Mononuclear cell (primary cell): ENCODE measurements around the gene SERINC3. TPM values are rescaled to one million over a fixed set of nuclear protein-coding genes. Genes with fewer than 3 reads are reported as not detected.
"Not testable (repeated sequence)": the region's sequence is repeated elsewhere in the genome, so short reads cannot be mapped to it uniquely, and the experiment has no call there.

ENCODE experiments used
- H3K27me3 ChIP-seq: 2 replicates; pipeline ENCODE4 v1.6.0; 2011; ENCODE audit warnings: low read length, control low read depth; ENCODE audit not compliant: insufficient read depth
- H3K4me1 ChIP-seq: 2 replicates; pipeline ENCODE4 v1.5.1; 2011; ENCODE audit warnings: mild to moderate bottlenecking, low read length, control low read depth; ENCODE audit not compliant: insufficient read depth
- H3K4me3 ChIP-seq: 2 replicates; pipeline ENCODE4 v1.5.1; 2011; ENCODE audit warnings: mild to moderate bottlenecking, low read length, moderate library complexity
- H3K9me3 ChIP-seq: 2 replicates; pipeline ENCODE4 v1.5.1; 2011; ENCODE audit warnings: low read depth, mild to moderate bottlenecking, control low read depth, low read length
- total RNA-seq: library from RNA; depleted of rRNA; stranded (reverse); fragments of >200 nt; gene quantifications from one replicate; pipeline ENCODE4 v1.2.3, GENCODE V29; 2012

Gene SERINC3
- total RNA-seq, 1 donor: 37.7 TPM

DNA sequence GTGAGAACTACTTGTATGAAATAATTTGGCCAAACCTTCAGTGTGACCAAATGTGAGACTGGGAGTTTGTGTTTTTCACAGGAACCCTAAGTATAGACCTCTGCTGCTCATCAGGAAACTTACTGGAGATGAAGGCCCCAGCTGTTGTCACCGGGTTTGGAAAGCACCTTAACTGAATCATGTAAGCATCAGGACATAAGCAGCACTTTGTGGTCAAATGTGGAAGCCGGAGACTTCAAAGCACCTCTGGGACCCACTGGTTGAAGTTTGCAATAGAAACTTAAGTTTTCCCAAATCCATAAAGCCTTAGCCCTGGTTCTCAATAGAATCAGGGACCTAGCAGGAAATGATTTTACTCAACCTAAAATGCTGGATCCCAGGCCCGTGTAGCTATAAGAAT is 31.9 kb downstream of the SERINC3 start:
- H3K27me3 ChIP-seq: no peaks in the 10 kb centered on the region
- no peaks in the 10 kb centered on the region for H3K9me3 ChIP-seq
- H3K4me3 ChIP-seq: no peak overlapping the region
- H3K4me1 ChIP-seq: no peaks in the 10 kb centered on the region

DNA sequence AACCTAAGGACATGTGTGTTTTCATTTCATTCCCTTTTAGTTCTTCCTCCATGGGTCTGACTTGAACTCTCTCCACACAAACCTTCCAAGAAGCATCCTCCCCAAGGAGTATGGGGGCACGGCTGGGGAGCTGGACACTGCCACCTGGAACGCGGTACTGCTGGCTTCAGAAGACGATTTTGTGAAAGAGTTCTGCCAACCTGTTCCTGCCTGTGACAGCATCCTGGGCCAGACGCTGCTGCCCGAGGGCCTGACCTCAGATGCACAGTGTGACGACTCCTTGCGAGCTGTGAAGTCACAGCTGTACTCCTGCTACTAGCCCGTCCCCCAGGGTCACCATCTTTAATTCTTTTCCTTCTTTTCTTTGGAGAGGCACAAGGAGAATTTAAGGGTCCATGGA is 32.6 kb downstream of the SERINC3 start:
- Histone ChIP-seq H3K27me3 (no peaks in the 10 kb centered on the region), H3K4me3 (no peak overlapping the region), H3K4me1 (no peaks in the 10 kb centered on the region), H3K9me3 (no peaks in the 10 kb centered on the region)

DNA sequence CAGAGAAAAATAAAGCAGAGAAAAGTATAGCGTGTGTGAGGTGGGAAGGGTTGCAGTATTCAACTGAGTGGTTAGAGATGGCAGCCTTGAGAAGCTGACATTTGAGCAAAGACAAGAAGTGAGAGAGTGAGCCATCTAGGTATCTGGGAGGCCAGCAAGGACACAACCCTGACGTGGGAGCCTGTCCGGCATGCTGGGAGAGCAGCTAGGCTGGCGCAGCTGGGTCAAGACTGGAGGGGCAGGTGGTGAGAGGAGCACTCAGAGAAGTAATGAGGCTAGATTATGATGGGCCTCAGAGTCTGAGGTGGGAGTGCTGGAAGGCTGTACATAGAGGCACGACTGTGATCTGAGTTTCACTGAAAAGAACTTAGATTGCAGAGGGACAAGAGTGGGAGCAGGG is 33.3 kb downstream of the SERINC3 start:
- Histone ChIP-seq H3K9me3 (no peaks in the 10 kb centered on the region), H3K4me3 (no peak overlapping the region), H3K27me3 (no peaks in the 10 kb centered on the region), H3K4me1 (no peaks in the 10 kb centered on the region)

DNA sequence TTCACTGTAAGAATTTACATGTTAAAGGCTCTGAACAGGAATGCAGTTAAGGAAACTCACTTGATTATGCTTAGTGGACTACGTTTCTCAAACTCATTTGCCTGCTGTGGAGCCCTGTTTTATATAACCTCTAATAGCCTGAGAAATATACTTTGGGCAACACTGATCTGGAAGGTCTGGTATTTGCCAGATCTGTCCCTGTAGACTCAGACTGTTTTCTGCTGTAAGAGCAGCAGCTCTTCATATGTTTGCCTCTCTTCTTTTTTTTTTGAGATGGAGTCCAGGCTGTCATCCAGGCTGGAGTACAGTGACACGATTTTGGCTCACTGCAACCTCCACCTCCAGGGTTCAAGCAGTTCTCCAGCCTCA is 36.1 kb downstream of the SERINC3 start:
- H3K4me3 ChIP-seq: no peak overlapping the region
- no peaks in the 10 kb centered on the region for H3K9me3 ChIP-seq
- H3K4me1 ChIP-seq: no peaks in the 10 kb centered on the region
- no peaks in the 10 kb centered on the region for H3K27me3 ChIP-seq

DNA sequence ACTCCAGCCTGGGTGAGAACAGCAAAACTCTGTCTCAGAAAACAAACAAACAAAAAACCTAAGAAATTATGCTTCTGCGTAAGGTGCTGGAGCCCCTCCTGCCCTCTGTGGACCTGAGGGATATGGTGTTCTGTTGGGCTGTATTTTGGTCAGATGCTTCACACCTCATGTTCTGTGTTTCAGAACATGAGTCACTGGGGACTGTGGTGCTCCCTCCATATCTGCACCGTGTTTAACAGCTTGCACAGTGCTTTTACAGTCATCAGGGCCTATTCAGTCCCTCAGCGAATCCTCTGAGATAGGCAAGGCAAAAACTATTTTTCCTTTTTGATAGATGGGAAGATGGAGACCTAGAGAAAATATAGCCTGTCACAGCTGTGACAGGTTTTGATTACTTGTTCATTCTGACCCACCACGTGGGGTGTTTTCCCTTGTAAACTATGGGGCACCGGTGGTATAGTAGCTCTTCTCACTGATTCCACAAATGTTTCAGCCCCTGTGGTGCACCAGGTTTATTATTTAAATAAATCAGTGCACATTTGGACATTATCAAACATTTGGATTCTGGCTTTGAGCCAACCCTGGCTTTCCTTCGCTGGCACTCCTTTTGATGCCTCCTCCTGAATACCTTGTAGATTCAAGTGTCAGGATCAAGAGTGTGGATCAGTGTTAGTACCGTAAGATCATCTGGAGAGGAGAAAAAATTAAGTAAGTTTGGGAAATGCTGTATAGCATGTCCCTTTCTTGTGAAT is 36.6 kb downstream of the SERINC3 start:
- Histone ChIP-seq H3K4me3 (no peak overlapping the region), H3K4me1 (no peaks in the 10 kb centered on the region), H3K9me3 (no peaks in the 10 kb centered on the region), H3K27me3 (no peaks in the 10 kb centered on the region)

- Histone ChIP-seq H3K4me3 (no peak overlapping the region), H3K9me3 (no peaks in the 10 kb centered on the region), H3K4me1 (no peaks in the 10 kb centered on the region), H3K27me3 (no peaks in the 10 kb centered on the region)
These were observed 38.8 kb downstream of the SERINC3 start for GRCh38 chr20:44483112-44483511.

GRCh38 chr20:44481719-44482416 is 40.0 kb downstream of the SERINC3 start:
- H3K4me1 ChIP-seq: peaks cover 5% of the 10 kb centered on the region
- no peaks in the 10 kb centered on the region for H3K9me3 ChIP-seq
- no peaks in the 10 kb centered on the region for H3K27me3 ChIP-seq
- H3K4me3 ChIP-seq: no peak overlapping the region

GRCh38 chr20:44480097-44480496 is 41.8 kb downstream of the SERINC3 start:
- Histone ChIP-seq H3K4me3 (no peak overlapping the region), H3K9me3 (no peaks in the 10 kb centered on the region), H3K4me1 (peaks cover 20% of the 10 kb centered on the region), H3K27me3 (no peaks in the 10 kb centered on the region)

- Histone ChIP-seq H3K4me1 (peaks cover 22% of the 10 kb centered on the region), H3K9me3 (no peaks in the 10 kb centered on the region), H3K4me3 (no peak overlapping the region)
These were observed 42.2 kb downstream of the SERINC3 start for GRCh38 chr20:44479643-44480042.

DNA sequence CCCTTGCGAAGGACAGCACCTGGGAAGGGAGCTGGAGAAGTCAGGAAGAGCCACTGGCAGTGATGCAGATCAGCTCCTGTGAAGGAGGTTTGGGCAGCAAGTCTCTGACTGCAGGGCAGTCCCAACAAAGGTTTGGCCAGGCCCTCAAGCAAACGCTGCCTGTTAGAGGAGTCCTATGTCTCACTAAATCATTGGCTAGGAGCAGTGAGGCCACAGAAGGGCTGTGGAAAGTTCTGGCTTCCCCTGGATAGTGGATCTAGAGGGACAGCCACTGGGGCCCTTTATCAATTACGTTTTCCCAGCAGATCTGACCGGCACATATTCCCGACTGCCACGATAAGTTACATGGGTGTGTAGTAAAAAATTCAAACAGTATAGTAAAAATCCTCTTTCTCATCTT is 43.7 kb downstream of the SERINC3 start:
- no peaks in the 10 kb centered on the region for H3K9me3 ChIP-seq
- H3K4me3 ChIP-seq: no peak overlapping the region
- H3K27me3 ChIP-seq: no peaks in the 10 kb centered on the region

More at GRCh38 chr20:44479643-44480042, 42.2 kb downstream of the SERINC3 start:
- H3K27me3 ChIP-seq: no peaks in the 10 kb centered on the region

GRCh38 chr20:44477151-44477550 is 44.7 kb downstream of the SERINC3 start:
- no peaks in the 10 kb centered on the region for H3K27me3 ChIP-seq
- H3K9me3 ChIP-seq: no peaks in the 10 kb centered on the region
- H3K4me3 ChIP-seq: no peak overlapping the region
- peaks cover 22% of the 10 kb centered on the region for H3K4me1 ChIP-seq

More for the DNA sequence above, 43.7 kb downstream of the SERINC3 start:
- peaks cover 22% of the 10 kb centered on the region for H3K4me1 ChIP-seq

- Histone ChIP-seq H3K9me3 (no peaks in the 10 kb centered on the region), H3K4me1 (peaks cover 22% of the 10 kb centered on the region), H3K4me3 (peak within 1 kb of the TSS; percentile 71), H3K27me3 (no peaks in the 10 kb centered on the region)
These were observed 45.9 kb downstream of the SERINC3 start, which contains the start of gene TTPAL for GRCh38 chr20:44475694-44476560. Gene TTPAL, plus strand, starts transcription at chr20:44475874. Its CDS starts 4,126 bp downstream, at chr20:44480000.

GRCh38 chr20:44475372-44475693 is 46.5 kb downstream of the SERINC3 start:
- H3K27me3 ChIP-seq: no peaks in the 10 kb centered on the region
- H3K4me3 ChIP-seq: peak overlapping the region; percentile 71
- peaks cover 22% of the 10 kb centered on the region for H3K4me1 ChIP-seq
- H3K9me3 ChIP-seq: no peaks in the 10 kb centered on the region

GRCh38 chr20:44472283-44472682 is 49.6 kb downstream of the SERINC3 start:
- peaks cover 20% of the 10 kb centered on the region for H3K4me1 ChIP-seq
- not testable (repeated sequence) for H3K4me3 ChIP-seq, H3K27me3 ChIP-seq

GRCh38 chr20:44471481-44471882 is 50.4 kb downstream of the SERINC3 start:
- Histone ChIP-seq H3K4me1 (peaks cover 13% of the 10 kb centered on the region), H3K9me3 (no peaks in the 10 kb centered on the region), H3K27me3 (no peaks in the 10 kb centered on the region), H3K4me3 (no peak overlapping the region)

More at GRCh38 chr20:44472283-44472682, 49.6 kb downstream of the SERINC3 start:
- not testable (repeated sequence) for H3K9me3 ChIP-seq
